Measurements from ENCODE around the gene FRG2B.

The FRG2B gene

GRCh38 chr10:133590970-133591359 lies 35.6 kb downstream of the FRG2B start:
- TF ChIP-seq CREB1 (IDR thresholded peaks at IDR 0.05; ENCODE audit: low read depth) (no peak), RAD21 (IDR thresholded peaks at IDR 0.05; ENCODE audit: low read depth) (no peak), ZBTB7A (IDR thresholded peaks at IDR 0.05; ENCODE audit: low read depth) (no peak), MAX (IDR thresholded peaks at IDR 0.05) (no peak), TCF12 (IDR thresholded peaks at IDR 0.05; ENCODE audit: low read depth) (no peak)

GRCh38 chr10:133590226-133590969 lies 36.2 kb downstream of the FRG2B start:
- TF ChIP-seq CEBPB (IDR thresholded peaks at IDR 0.05) (no peak), ZBTB7A (IDR thresholded peaks at IDR 0.05; ENCODE audit: low read depth) (no peak), MAX (IDR thresholded peaks at IDR 0.05) (no peak), YY1 (IDR thresholded peaks at IDR 0.05; ENCODE audit: low read depth) (no peak), NFIC (IDR thresholded peaks at IDR 0.05) (no peak), EP300 (IDR thresholded peaks at IDR 0.05; ENCODE audit: borderline replicate concordance) (no peak), USF1 (IDR thresholded peaks at IDR 0.05) (no peak), FOXM1 (IDR thresholded peaks at IDR 0.05; ENCODE audit: borderline replicate concordance, low read depth) (no peak), TEAD4 (IDR thresholded peaks at IDR 0.05) (no peak), TAF1 (IDR thresholded peaks at IDR 0.05; ENCODE audit: low read depth) (no peak), TCF12 (IDR thresholded peaks at IDR 0.05; ENCODE audit: low read depth) (no peak), EGR1 (IDR thresholded peaks at IDR 0.05) (no peak), RAD21 (IDR thresholded peaks at IDR 0.05; ENCODE audit: low read depth) (no peak), CREB1 (IDR thresholded peaks at IDR 0.05; ENCODE audit: low read depth) (no peak), REST (IDR thresholded peaks at IDR 0.05; ENCODE audit: low read depth) (no peak)

Data from Ishikawa (cell line).